Measurements from ENCODE around the gene ELOA.

DNA sequence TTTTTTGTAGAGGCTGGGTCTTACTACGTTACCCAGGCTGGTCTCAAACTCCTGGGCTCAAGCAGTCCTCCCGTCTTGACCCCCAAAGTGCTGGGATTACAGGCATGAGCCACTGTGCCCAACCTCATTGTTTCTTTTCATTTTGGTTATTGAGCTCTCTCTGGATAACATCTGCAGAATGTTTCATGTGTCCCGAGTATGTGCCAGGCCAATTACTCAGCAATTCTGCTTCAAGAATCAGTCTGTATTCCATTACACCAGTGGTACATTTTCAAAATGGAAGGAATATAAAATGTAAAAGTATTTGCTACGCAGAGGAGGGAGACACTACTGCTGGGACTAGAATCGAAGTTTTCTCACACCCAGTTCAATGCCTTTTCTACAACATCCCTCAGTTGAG is 1.7 kb upstream of the ELOA start:
- TF ChIP-seq, protein P1, sequence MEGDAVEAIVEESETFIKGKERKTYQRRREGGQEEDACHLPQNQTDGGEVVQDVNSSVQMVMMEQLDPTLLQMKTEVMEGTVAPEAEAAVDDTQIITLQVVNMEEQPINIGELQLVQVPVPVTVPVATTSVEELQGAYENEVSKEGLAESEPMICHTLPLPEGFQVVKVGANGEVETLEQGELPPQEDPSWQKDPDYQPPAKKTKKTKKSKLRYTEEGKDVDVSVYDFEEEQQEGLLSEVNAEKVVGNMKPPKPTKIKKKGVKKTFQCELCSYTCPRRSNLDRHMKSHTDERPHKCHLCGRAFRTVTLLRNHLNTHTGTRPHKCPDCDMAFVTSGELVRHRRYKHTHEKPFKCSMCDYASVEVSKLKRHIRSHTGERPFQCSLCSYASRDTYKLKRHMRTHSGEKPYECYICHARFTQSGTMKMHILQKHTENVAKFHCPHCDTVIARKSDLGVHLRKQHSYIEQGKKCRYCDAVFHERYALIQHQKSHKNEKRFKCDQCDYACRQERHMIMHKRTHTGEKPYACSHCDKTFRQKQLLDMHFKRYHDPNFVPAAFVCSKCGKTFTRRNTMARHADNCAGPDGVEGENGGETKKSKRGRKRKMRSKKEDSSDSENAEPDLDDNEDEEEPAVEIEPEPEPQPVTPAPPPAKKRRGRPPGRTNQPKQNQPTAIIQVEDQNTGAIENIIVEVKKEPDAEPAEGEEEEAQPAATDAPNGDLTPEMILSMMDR (IDR thresholded peaks at IDR 0.05) = no peak
- TF ChIP-seq POLR2AphosphoS5 (IDR thresholded peaks at IDR 0.05; ENCODE audit: insufficient read depth in 1 of 2, low read depth in 1 of 2) = no peak
- TF ChIP-seq POLR2A (IDR thresholded peaks at IDR 0.05) = no peak

All from vagina (tissue), 2 donors.